Mucosa of stomach (tissue), 1 donor: Measurements from ENCODE around the gene CCNY.

Source experiments
- H3K27me3 ChIP-seq: one replicate; pipeline ENCODE4 v1.7.0; 2013; ENCODE audit warnings: mild to moderate bottlenecking, low read length; ENCODE audit not compliant: control insufficient read depth, insufficient read depth
- H3K36me3 ChIP-seq: one replicate; pipeline ENCODE4 v1.7.0; 2013; ENCODE audit warnings: low read length; ENCODE audit not compliant: control insufficient read depth, insufficient read depth
- H3K4me1 ChIP-seq: one replicate; pipeline ENCODE4 v1.7.0; 2013; ENCODE audit warnings: mild to moderate bottlenecking, low read length; ENCODE audit not compliant: control insufficient read depth, insufficient read depth
- H3K4me3 ChIP-seq: one replicate; pipeline ENCODE4 v1.7.0; 2013; ENCODE audit warnings: low read length
- H3K9ac ChIP-seq: one replicate; pipeline ENCODE4 v1.7.0; 2013; ENCODE audit warnings: mild to moderate bottlenecking, low read length, moderate library complexity
- H3K9me3 ChIP-seq: one replicate; pipeline ENCODE4 v1.7.0; 2013; ENCODE audit warnings: mild to moderate bottlenecking, low read length, moderate library complexity; ENCODE audit not compliant: control insufficient read depth
- donor health status: Pancreatic carcinoma.

CCNY gene

DNA sequence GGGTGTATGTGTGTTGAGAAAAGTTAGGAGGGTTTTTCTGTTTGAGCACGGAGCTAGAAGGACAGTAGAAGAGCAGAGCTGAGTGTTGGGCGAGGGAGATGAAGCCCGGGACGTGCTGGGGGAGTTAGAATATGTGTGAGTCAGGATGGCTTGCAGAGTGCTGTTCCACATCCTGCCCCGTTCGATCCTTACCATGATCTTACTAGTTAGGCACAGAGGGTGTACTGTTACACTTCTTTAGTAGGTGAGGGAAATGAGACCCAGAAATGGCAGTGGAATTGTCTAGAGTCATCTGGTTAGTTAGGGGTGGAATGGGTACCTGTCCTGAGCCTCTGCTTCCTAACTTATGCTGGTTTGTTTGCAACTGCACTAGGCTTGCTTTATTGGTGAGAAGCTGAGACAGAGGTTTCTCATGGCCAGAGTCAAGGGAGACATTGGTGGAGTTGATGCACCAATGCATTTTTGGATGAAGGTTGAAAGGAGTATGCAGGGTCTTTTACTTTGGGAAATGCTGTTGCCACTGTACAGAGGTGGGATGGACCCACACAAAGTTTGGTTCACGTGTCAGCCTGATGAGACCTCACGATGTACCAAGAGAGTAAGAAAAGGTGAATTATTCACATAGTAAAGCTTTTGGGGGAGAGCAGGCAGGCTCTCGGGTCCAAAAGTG lies 42.4 kb downstream of the CCNY start:
- H3K36me3 ChIP-seq, result no peaks in the 10 kb centered on the region
- H3K27me3 ChIP-seq, result no peaks in the 10 kb centered on the region
- H3K9me3 ChIP-seq, result no peaks in the 10 kb centered on the region
- no peak overlapping the region for H3K9ac ChIP-seq
- H3K4me1 ChIP-seq, result peaks cover 18% of the 10 kb centered on the region
- H3K4me3 ChIP-seq, result no peak overlapping the region

DNA sequence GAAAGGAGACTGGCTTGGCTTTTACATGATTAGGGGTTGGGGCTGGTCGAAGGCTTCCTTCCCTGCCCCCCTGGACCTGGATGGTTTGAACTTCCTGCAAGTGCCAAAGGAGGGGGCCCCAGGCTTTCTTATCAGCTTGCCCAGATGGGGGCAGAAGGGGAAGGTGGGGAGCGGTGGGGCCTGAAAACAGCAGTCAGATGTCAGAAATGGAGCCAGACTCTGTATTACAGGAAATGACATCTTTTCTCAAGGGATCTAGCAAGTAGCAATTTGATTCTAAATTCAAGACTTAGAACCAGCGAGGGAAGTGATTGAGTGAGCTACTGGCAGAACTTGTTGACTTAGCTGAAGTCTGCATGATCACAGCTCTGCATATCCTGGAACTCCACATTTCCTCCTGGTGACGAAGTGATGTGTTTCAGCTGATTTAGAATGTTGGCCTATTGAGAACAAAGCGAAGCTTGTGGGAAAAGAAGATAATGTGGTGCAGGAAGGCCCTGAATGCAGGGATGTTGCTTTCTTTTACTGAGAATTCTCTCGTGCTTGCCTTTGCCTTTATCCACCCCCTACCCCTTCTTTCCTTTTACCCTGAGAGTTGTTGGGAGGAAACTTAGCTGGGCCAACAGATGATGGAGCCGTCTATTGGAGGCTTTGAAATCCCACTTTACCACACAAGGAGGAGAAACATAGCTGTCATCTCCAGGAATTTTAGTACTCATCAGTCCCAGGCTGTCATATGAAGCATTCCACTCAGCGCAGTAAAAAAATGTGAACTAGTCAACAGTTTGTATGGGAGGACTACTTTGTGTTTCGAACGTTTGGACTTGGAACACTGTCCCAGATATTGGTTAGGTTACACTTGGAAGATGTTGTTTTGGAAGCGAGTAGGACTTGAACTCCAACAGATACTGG lies 43.2 kb downstream of the CCNY start:
- H3K36me3 ChIP-seq, result no peaks in the 10 kb centered on the region
- no peak overlapping the region for H3K4me3 ChIP-seq
- no peaks in the 10 kb centered on the region for H3K27me3 ChIP-seq
- H3K4me1 ChIP-seq, result peaks cover 20% of the 10 kb centered on the region
- no peak overlapping the region for H3K9ac ChIP-seq
- no peaks in the 10 kb centered on the region for H3K9me3 ChIP-seq

DNA sequence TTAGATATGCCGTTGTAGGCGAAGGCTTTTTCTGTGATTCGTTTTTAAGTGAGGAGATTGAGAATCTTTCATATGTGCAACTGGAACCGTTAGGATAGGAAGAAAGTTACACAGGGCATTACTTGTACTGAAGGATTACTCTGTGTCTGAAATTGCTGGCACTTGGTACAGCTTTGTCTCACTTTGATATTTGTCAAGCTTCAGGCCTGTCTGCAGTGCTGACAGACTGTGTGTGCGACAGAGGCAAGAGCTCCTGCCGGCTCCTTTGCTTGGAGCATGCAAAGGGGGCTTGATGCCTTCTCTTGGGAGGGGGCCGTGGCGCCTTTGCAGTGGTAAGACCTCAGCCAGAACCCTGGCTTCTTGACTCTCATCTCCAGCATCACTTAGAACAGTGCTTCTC lies 45.8 kb downstream of the CCNY start:
- Histone ChIP-seq H3K4me3 (no peak overlapping the region), H3K4me1 (peaks cover 33% of the 10 kb centered on the region), H3K27me3 (no peaks in the 10 kb centered on the region), H3K36me3 (no peaks in the 10 kb centered on the region), H3K9me3 (no peaks in the 10 kb centered on the region), H3K9ac (no peak overlapping the region)

DNA sequence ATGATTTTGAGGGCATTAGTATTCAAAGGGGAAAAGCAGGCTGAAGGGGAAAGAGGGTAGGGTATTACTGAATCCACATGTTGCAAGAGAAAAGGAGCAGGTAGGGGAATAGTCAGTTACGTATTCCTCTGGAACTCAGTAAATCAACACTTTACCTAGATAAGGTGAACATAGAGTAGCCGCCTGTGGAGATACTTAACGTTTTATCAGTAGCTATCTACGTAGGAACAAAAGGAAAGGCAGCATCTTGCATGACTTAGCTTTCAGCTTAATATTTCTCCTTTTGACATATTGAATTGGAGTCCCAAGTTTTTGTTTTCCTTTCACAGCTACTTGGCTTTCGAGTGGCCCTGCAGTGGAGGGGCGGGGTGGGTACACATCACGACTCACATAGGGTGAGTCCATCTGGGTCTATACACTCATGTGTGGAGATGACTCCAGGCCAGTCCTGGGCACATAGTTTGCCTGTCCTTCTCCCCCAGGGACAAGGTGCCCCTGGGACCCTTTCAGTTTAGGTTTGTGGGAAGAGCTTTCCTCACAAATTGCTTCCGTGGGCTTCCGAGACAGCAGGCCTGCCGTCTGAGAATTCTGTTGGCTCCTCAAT lies 48.1 kb downstream of the CCNY start:
- Histone ChIP-seq H3K4me1 (peaks cover 35% of the 10 kb centered on the region), H3K36me3 (no peaks in the 10 kb centered on the region), H3K9ac (no peak overlapping the region), H3K4me3 (no peak overlapping the region), H3K9me3 (no peaks in the 10 kb centered on the region), H3K27me3 (no peaks in the 10 kb centered on the region)

DNA sequence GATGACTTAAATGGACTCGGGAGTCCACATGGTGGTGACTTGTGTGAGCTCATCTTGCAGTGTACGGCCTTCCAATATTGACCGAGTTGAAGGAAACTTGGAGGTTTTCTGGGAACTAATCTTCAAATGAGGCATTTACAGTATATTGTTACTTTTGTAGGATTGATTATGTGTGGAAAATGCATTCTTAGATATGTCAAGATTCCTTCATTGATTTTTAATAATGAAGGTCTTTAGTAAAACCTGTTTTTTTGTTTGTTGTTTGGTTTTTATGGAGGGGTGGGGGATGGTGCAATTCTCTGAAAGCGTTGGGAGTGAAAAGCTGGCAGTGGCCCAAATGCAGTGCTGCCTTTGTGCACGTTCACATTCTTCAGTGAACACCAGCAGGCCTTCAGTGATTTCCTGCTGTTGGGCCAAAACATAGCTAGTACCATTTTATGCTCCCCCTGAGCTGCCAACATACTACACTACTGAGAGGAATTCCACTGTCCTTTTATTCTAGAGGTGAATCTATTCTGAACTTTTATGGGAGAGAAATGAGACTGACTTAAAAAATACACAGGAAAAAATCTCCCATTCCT lies 50.4 kb downstream of the CCNY start:
- Histone ChIP-seq H3K4me3 (no peak overlapping the region), H3K9ac (no peak overlapping the region), H3K36me3 (no peaks in the 10 kb centered on the region), H3K27me3 (no peaks in the 10 kb centered on the region), H3K4me1 (peaks cover 26% of the 10 kb centered on the region), H3K9me3 (no peaks in the 10 kb centered on the region)

DNA sequence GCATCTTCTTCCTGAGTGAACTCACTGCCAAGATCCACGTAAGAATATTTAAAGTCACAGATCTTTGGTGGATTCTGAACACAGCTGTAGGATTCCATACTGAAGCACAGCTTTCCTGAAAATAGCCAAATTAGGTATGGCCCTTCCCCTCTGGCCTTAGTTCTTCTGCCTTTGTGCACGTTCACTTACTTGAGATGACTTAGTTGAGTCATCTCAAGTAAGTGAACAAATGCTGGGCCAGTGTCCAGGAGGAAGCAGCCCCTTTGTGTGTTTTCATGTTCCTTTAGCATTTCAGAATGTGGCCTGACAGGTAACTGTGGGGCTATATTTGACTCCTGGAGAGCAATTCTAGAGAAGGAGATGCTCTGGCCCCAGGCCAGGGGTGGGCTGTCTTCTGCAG lies 51.5 kb downstream of the CCNY start:
- peaks cover 26% of the 10 kb centered on the region for H3K4me1 ChIP-seq
- H3K27me3 ChIP-seq, result no peaks in the 10 kb centered on the region

DNA sequence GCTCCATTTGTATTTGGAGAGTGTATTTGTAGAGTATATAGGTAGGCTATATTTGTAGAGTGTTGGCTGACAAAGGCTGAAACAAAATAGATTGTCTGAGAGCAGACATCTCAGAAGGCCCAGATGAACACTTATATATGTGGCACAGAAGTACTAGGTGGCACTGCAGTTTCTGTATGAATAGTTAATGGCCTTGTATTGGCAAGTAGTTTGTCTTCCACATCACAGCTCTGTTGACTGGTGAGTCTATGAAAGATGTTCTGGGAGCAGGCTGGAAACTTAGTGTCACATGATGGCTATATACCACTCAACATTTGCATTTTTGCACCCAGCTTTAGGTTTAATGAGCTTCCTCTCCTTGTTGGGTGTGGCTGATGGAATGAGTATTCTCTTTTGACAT lies 51.9 kb downstream of the CCNY start:
- Histone ChIP-seq H3K27me3 (no peaks in the 10 kb centered on the region), H3K9me3 (no peaks in the 10 kb centered on the region), H3K9ac (no peak overlapping the region), H3K36me3 (no peaks in the 10 kb centered on the region), H3K4me3 (no peak overlapping the region), H3K4me1 (peaks cover 26% of the 10 kb centered on the region)

More for the DNA sequence above, 51.5 kb downstream of the CCNY start:
- Histone ChIP-seq H3K36me3 (no peaks in the 10 kb centered on the region), H3K9me3 (no peaks in the 10 kb centered on the region), H3K4me3 (no peak overlapping the region), H3K9ac (no peak overlapping the region)

DNA sequence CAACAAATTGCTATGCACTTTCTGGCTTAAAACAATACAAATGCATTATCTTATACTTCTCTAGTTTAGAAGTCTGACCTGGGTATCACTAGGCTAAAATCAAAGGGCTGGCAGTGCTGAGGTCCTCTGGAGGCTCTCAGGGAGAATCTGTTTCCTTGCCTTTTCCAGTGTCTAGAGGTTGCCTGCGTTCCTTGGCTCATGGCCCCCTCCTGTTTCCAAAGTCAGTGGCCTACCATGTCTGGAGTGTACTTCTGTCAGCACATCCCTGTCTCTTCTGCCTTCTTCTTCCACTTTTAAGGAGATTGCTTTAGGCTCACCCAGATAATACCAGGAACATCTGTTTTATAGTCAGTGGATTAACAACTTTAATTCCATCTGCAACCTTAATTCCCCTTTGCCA lies 52.4 kb downstream of the CCNY start:
- no peak overlapping the region for H3K4me3 ChIP-seq
- H3K9ac ChIP-seq, result no peak overlapping the region
- peaks cover 26% of the 10 kb centered on the region for H3K4me1 ChIP-seq
- no peaks in the 10 kb centered on the region for H3K36me3 ChIP-seq
- H3K9me3 ChIP-seq, result no peaks in the 10 kb centered on the region
- H3K27me3 ChIP-seq, result no peaks in the 10 kb centered on the region

DNA sequence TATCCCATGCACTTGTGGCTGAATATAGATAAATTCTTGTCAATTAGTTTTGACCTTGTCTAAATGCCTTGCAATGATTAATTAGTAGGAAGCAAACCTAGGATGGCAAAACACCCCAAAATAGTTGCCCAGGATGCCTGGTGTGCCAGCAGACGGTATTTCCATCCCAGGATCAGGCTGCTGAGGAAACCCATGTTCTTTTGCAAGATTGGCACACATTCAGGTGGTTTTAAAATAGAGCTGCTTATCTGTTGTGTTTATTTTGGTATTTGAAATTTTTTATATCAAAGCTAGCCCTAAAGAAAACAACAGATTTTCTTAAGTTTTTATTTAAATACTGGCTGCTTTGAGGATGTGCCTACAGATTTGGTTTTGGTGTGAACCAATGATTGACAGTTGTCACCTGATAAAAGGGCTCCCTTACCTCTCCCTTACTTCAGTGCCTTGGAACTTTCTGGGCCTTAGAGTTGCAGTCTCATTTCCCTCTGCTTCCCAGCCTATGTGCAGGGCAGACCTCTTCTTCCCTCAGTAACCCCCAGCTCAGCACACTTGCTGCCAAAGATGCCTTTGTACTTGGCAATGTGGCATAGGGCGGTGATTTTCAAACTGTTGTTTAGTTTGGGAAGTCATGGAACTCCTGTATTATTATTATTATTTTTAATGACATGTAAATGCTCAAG lies 54.0 kb downstream of the CCNY start:
- Histone ChIP-seq H3K27me3 (no peaks in the 10 kb centered on the region), H3K9me3 (no peaks in the 10 kb centered on the region), H3K36me3 (no peaks in the 10 kb centered on the region), H3K9ac (no peak overlapping the region), H3K4me3 (no peak overlapping the region), H3K4me1 (peaks cover 18% of the 10 kb centered on the region)

DNA sequence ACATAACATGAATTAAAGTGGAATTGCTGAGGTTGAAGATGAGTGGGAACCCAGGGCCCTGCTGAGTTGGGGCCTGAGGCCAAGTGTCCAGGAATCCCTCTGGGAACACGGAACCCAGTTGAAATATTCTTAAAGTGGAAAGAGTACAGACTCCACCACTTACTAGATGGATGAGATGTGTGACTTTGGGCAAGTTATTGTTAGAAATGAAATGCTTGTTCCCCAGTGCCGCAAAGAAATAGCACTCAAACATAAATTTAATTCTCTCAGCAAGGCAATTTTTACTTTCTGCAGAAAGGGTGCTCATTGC lies 54.5 kb downstream of the CCNY start:
- peaks cover 18% of the 10 kb centered on the region for H3K4me1 ChIP-seq
- no peaks in the 10 kb centered on the region for H3K9me3 ChIP-seq
- no peak overlapping the region for H3K9ac ChIP-seq
- no peak overlapping the region for H3K4me3 ChIP-seq
- no peaks in the 10 kb centered on the region for H3K27me3 ChIP-seq
- H3K36me3 ChIP-seq, result no peaks in the 10 kb centered on the region

DNA sequence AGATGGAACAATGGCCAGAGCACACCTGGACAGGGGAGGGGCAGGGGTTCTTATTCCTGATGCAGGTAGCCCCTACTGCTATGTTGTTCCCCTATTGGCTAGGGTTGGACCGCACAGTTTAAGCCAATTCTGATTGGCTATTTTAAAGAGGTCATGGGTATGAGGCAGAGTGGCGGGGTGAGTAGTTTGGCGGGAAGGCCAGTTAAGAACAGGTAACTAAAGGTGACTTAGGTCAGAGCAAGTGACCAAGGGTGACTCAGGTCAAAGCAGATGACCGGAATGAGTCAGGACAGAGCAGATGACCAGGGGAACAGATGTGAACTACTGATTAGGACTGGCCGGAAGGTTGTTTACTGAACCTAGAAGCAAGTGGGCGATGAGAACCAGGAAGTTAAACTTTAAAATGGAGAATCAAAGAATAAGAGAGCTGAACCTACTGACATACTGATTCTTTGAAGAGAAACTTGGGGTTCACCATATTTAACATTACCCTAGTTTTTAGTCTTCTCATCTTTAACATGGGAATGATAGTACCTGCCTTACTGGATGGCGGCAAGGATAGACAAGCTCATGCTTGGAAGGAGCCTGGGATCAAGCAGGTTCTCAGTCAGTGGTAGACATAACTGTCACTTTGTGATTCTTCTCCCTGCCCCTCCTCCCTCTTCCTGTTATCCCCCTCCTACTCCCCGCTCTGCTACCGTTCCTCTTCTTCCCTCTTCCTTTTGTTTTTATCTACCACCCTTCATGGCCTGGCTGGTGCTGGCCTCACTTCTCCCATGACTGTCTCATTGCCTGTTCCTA lies 55.0 kb downstream of the CCNY start:
- H3K9me3 ChIP-seq, result no peaks in the 10 kb centered on the region
- no peaks in the 10 kb centered on the region for H3K36me3 ChIP-seq
- peaks cover 18% of the 10 kb centered on the region for H3K4me1 ChIP-seq

More for the DNA sequence above, 55.0 kb downstream of the CCNY start:
- Histone ChIP-seq H3K4me3 (no peak overlapping the region), H3K27me3 (no peaks in the 10 kb centered on the region), H3K9ac (no peak overlapping the region)
